NCI-H524 (cell line): ENCODE data around the gene LDAH.

ENCODE experiments used
- DNase-seq, 2 experiments: peaks; one replicate each; lab custom pipeline; 2025; lab: John Stamatoyannopoulos, UW

The LDAH gene

DNA sequence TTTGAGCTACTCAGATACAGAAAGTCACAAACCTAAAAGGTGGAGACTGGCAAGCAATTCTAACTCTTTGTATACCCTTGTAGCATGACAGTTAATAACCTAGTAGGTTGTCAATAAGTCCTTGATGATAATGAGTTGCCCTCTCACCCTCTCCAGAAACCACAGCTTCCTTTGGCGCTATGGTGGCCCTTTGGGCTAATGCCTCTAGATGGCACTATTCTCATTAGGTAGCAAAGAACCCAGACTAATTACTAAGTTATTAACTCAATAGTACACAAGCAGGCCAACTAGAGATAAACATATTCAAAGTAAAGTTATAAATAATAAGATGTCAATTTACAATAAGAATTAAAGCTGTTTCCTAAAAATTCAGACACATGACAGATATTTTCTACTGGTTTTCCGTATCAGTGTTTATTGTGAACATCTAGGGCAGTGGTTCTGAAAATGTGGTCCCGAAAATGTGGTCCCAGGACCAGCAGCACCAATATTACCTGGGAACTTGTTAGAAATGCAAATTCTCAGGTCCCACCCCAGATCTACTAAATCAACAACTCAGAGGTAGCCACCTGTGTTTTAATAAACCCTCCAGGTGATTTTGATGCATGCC lies 41.1 kb downstream of the LDAH start:
- peak in 1 of 2 experiments; percentile 40 for DNase-seq

- no peak for DNase-seq
Observed at GRCh38 chr2:20771299-20771698, 51.6 kb downstream of the LDAH start.

GRCh38 chr2:20766798-20767644 lies 55.9 kb downstream of the LDAH start:
- no peak for DNase-seq

DNA sequence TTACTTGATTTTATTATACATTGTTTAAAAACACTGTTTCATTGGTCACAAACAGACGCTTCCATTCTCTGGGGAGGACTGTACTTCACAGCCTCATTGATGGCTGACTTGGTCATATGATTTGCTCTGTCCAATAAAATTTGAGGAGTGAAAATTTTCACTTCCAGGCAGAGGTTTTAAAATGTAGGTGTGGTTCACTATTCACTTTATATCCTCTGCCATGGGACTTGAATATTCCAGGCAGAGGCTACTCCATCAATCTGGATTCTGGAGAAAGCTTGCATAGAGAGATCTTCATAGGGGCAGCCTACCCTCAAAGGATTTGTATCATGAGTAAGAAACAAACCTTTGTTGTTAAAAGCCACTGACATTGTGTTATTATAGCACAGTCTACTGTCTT lies 56.7 kb downstream of the LDAH start:
- DNase-seq, result no peak

GRCh38 chr2:20762945-20763683 lies 59.8 kb downstream of the LDAH start:
- no peak for DNase-seq

DNA sequence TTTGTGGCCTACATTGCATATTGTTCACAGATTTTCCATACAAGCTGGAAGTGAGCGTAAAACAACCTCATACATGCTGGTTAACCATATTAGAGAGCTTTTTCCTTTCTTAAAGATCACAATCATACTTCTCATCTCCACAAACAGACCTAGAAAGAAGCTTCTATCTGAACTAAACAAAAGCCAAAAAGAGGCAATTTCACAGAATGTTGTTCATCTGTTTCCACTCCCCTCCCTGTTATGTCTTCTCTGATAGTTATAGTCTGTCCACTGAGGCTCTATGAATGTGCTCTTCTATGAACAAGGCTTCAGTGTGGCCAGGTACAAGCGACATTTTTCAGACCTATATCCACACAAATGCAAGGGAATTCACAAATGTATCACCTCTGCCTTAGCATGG lies 63.4 kb downstream of the LDAH start:
- DNase-seq, result no peak

- no peak for DNase-seq
Observed at GRCh38 chr2:20758997-20759396, 63.9 kb downstream of the LDAH start.

DNA sequence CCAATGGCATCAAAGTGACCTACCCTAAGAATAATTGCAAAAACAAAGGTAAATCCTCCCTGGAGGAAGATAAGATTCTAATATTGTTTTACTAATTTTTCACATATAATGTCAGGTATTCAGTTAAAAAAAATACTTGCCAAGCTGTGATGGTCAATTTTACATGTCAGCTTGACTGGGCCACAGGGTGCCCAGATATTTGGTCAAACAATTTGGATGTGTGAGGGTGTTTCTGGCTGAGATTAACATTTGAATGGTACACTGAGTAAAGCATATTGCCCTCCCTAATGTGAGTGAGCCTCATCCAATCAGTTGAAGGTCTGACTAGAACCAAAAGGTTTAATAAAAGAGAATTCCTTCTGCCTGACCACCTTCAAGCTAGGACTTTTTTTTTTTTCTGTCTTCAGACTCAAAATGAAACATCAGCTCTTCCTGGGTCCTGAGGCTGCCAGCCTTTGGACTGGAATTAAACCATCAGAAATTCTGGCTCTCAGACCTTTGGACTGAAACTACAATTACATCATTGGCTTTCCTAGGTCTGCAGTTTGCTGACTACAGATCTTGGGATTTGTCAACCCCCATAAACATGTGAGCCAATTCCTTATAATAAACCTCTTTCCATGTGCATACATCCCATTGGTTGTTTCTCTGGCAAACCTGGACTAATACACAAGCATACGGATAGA lies 65.4 kb downstream of the LDAH start:
- DNase-seq, result no peak

DNA sequence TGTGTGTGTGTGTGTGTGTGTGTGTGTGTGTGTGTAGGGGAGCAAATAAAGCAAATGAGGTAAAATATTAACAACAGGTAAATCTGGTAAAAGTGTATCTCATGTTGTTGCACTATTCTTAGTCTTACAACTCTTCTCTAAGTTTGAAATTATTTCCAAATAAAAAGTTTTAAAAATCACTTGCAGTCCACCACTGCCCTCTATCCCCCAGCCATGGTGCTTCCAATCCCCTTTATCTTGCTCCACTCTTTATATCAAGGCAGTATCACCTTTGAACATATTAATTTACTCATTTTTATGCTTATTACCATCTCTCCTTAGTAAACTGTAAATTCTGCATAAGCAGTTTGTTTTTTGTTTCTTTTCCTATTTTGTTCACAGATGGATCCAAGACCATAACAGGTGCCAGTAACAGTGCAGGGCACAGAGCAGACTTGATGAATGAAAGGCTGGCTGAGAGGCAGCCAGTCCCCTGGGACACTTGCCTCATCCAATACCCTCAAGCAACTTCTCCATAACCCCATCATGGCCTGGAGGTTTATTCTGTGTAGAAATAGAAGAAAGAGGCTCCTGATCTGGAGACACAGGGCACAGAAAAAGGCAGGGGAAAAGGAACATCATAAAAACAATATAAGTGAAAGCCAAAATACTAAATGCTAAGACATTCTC lies 67.6 kb downstream of the LDAH start:
- DNase-seq, result no peak

- no peak for DNase-seq
Observed at GRCh38 chr2:20752293-20752692, 70.6 kb downstream of the LDAH start.

DNA sequence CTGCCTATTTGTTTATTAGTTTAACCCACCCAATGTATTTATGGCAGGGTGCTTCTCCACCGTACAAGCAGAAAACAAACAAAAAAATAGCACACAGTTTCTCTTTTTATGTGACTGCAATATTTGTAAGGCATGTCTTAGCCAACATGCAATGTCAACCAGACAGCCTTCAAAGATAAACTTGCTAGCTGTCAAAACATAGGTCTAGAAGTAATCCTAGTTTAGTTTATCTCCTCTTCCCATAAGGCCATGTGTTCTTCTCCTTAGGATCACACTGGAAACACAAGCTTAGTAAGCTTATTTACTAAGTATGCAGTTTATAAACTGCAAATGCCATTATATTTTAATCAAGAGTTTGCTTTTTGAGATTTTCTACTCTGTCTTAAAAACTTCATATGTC lies 75.6 kb downstream of the LDAH start:
- no peak for DNase-seq

DNA sequence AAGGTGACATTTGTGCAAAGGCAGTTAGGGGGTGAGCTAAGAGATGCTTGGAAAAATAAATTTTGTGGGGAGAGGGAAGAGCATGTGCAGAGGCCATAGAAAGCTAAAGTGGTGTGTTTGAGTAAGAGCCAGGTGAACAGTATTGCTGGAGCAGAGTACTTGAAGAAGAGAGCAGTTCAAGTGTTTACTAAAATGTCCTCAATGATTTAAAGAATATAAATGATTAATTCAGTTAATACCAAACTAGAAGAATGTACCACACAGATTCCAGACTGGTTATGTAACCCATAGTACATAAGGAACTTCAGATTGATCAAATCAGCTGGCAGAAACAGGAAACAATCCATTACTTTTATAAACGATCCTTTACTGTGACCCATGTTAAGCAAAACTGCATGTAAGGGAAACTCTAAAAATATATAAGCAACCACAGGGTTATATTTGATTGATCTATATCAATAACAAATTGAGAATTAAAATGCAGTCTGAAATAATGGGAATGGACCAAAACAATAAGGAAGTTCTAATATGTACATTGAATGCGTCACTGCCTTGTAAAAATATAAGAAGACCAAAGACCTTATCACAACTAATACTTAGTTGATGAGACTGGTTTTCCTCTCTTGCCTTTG lies 76.9 kb downstream of the LDAH start:
- DNase-seq, result no peak

GRCh38 chr2:20744366-20745335 lies 78.2 kb downstream of the LDAH start:
- no peak for DNase-seq

GRCh38 chr2:20738772-20739171 lies 84.1 kb downstream of the LDAH start:
- no peak for DNase-seq

- no peak for DNase-seq
Observed at GRCh38 chr2:20737505-20737904, 85.4 kb downstream of the LDAH start.

DNA sequence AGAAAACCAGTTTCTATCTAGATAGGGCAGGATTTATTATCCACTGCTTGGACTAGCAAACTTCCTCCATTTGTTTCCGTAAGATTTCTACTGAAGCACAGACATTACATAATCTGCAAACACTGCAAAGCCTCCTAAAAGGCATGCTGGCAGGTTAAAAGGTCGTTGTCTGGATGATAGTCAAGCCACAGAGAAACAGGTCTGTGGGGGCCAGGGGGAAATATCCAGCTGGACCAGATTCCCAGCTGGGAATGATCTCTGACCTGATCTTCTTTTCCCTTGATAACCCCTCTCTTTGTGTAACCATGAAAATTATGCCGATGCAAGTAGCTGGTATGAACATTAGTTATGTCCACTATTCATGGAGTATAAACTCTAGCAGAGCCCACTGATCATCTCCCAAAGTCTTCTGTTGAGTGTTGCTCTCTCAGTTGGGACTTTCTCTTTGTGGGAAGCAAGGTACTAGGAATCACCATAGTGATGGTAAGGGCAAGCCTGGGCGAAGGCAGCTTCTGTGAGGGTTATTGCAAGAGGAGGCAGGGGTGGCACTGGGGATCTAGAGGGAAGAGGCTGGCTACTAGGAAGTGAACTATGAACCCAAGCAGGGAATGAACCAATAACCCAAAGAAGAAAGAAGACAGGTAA lies 94.7 kb downstream of the LDAH start:
- peak in 1 of 2 experiments; percentile 2 for DNase-seq

GRCh38 chr2:20726913-20727312 lies 96.0 kb downstream of the LDAH start:
- no peak for DNase-seq

GRCh38 chr2:20725782-20726181 lies 97.1 kb downstream of the LDAH start:
- no peak for DNase-seq

DNA sequence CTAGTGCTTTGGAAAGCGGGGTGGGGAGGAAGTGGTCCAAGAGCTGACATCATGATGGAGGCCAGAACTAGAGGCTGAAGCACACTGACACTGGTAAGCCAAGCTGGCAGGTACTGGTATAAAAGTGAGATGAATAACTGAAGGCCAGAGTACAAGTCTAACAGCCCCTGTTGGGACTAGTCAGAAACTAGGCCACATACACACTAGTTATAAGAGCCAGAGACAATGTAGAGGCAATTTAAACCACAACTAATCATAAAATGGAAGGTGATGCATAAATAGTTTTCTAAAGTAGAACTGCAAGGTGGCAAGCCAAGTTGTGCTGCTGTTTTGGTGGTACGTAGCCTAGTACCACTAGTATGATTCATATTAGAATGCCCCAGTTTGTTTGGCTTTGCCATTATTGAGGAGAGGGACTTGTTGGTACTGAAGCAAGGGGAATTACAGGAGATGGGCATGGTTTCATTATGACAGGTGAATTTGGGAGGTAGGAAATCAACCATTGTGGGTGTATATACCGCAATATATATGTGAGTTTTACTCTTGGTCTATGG lies 98.3 kb downstream of the LDAH start:
- no peak for DNase-seq
